Thoracic aorta (tissue), 2 donors: ENCODE results near the gene FKBP2. TPM values are rescaled to one million over a fixed set of nuclear protein-coding genes. Genes with fewer than 3 reads are reported as not detected.
"Not testable (repeated sequence)": the region's sequence is repeated elsewhere in the genome, so short reads cannot be mapped to it uniquely, and the experiment has no call there.

Source experiments
- ATAC-seq: fragments of 150-250 bp; one replicate; pipeline ENCODE4 v1.8.0; 2017; ENCODE audit warnings: low read depth; ENCODE audit not compliant: insufficient number of reproducible peaks, low FRiP score
- DNase-seq: peaks from one replicate; pipeline ENCODE4 v3.0.0-alpha.2; 2020; ENCODE audit warnings: low spot score
- H3K27ac ChIP-seq, 2 donors: fragments of 200-600 bp; sonication (generic); 1 replicate in 1 of 2; 2 replicates in 1 of 2; pipeline ENCODE4 v1.5.1; 2016; ENCODE audit warnings: mild to moderate bottlenecking in 2 of 2, moderate library complexity in 2 of 2
- H3K27me3 ChIP-seq: fragments of 200-600 bp; sonication (generic); replicated peaks from 2 replicates; pipeline ENCODE4 v1.6.0; 2016; ENCODE audit warnings: mild to moderate bottlenecking; ENCODE audit not compliant: insufficient read depth
- H3K36me3 ChIP-seq: fragments of 200-600 bp; sonication (generic); one replicate; pipeline ENCODE4 v1.5.1; 2016
- H3K4me1 ChIP-seq, 2 donors: fragments of 200-600 bp; sonication (generic); 1 replicate in 1 of 2; 2 replicates in 1 of 2; pipeline versions ENCODE4 v1.5.1 to v1.6.0; 2016; ENCODE audit warnings: low read depth in 2 of 2, mild to moderate bottlenecking in 1 of 2; ENCODE audit not compliant: control insufficient read depth in 1 of 2
- H3K4me3 ChIP-seq: fragments of 200-600 bp; sonication (generic); 2 replicates; pipeline ENCODE4 v1.5.1; 2016; ENCODE audit warnings: mild to moderate bottlenecking
- H3K9me3 ChIP-seq: fragments of 200-600 bp; sonication (generic); 2 replicates; pipeline ENCODE4 v1.5.1; 2016
- total RNA-seq, 2 donors: library from RNA; depleted of rRNA; stranded (reverse); fragments of >200 nt; gene quantifications; one replicate each; pipeline versions ENCODE4 v1.1.0 to v1.2.3, GENCODE V29; 2016
- TF ChIP-seq, protein P1 (sequence below): fragments of 200-600 bp; sonication (generic); IDR thresholded peaks from one replicate; pipeline ENCODE4 v1.5.1; 2019; ENCODE audit warnings: antibody characterized with exemption

The FKBP2 gene
- total RNA-seq, 2 donors from 2014 or later = 51.7 to 53.0 TPM

GRCh38 chr11:64245401-64245796 is 4.5 kb downstream of the FKBP2 start:
- H3K27ac ChIP-seq = peak overlapping the region; percentile 78 to 90
- H3K9me3 ChIP-seq = no peaks in the 10 kb centered on the region
- no peak for ATAC-seq
- H3K27me3 ChIP-seq = no peaks in the 10 kb centered on the region
- peaks cover 9% of the 10 kb centered on the region for H3K36me3 ChIP-seq
- H3K4me1 ChIP-seq = peaks cover 14 to 40% of the 10 kb centered on the region in 2 donors
- H3K4me3 ChIP-seq = peak overlapping the region; percentile 73
- DNase-seq = no peak
- TF ChIP-seq, protein P1, sequence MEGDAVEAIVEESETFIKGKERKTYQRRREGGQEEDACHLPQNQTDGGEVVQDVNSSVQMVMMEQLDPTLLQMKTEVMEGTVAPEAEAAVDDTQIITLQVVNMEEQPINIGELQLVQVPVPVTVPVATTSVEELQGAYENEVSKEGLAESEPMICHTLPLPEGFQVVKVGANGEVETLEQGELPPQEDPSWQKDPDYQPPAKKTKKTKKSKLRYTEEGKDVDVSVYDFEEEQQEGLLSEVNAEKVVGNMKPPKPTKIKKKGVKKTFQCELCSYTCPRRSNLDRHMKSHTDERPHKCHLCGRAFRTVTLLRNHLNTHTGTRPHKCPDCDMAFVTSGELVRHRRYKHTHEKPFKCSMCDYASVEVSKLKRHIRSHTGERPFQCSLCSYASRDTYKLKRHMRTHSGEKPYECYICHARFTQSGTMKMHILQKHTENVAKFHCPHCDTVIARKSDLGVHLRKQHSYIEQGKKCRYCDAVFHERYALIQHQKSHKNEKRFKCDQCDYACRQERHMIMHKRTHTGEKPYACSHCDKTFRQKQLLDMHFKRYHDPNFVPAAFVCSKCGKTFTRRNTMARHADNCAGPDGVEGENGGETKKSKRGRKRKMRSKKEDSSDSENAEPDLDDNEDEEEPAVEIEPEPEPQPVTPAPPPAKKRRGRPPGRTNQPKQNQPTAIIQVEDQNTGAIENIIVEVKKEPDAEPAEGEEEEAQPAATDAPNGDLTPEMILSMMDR = no peak

DNA sequence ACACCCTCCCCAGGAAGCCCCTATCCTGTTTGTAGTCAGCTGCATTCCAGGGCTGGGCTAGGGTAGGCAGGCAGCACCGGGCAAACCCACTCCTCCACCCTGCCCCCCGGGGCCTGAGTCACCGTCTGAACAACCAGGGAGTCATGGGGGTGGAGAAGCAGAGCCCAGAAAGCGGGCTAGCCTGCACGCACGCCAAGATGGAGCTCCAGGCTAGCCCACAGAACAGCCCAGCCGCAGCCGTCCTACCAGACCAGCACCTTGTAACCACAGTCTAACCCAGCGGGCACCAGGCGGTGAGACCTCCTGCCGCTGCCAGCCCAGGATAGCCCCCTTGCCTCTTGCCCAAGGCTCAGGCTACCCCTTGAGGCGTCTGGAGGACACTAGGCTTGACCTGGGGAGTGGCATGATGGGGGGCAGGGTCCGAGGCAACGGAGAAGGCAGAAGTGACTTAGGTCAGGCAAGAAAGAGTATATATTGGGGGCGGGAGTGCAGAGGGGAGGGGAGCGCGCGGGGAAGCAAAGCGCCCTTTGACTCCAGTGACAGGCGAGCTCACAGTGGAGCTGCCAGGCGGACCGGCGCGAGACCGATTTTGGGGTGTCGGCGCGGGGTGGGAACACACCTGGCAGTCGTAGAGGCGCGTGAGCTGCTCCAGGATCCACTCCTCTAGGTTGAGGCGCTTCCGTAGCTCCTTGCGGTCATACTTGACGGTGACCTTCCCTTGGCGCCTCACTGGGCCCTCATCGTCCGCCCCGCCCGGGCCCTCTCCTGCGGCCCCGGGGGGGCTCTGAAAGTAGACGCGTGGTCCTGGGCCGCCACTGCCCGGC is 5.1 kb downstream of the FKBP2 start:
- peak overlapping the region; percentile 78 to 90 for H3K27ac ChIP-seq
- H3K9me3 ChIP-seq = no peaks in the 10 kb centered on the region
- ATAC-seq = no peak
- peaks cover 19 to 44% of the 10 kb centered on the region in 2 donors for H3K4me1 ChIP-seq
- TF ChIP-seq, protein P1 = no peak
- peak; percentile 69 for DNase-seq
- H3K36me3 ChIP-seq = peaks cover 9% of the 10 kb centered on the region
- H3K27me3 ChIP-seq = no peaks in the 10 kb centered on the region
- peak overlapping the region; percentile 73 for H3K4me3 ChIP-seq

DNA sequence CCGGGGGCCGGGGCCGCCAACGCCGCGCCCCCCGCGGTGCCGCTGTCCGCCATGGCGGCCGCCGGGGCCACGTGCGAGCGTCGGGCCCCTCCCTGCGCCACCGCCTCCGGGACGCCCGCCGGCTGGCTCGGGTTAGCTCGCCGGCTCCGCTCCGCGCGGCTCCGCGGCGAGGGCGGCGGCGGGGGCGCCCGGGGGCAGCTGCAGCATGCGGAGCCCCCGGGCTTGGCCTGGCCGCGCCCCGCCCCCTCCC is 5.7 kb downstream of the FKBP2 start:
- not testable (repeated sequence) for ATAC-seq, H3K27me3 ChIP-seq, DNase-seq

GRCh38 chr11:64246871-64247728 is 6.2 kb downstream of the FKBP2 start, which contains the start of gene PPP1R14B:
Gene PPP1R14B (minus strand): TSS chr11:64246943. CDS start chr11:64246673, 270 bp downstream.
- Histone ChIP-seq H3K27ac (peak within 1 kb of the TSS; percentile 78 to 93), H3K36me3 (peaks cover 9% of the 10 kb centered on the region), H3K4me1 (peaks cover 20 to 47% of the 10 kb centered on the region in 2 donors), H3K4me3 (peak within 1 kb of the TSS; percentile 98), H3K9me3 (no peaks in the 10 kb centered on the region), H3K27me3 (no peaks in the 10 kb centered on the region)
- DNase-seq (peak; percentile 58), ATAC-seq (no peak)
- TF ChIP-seq, protein P1 = peak; percentile 11

More for the DNA sequence above, 5.7 kb downstream of the FKBP2 start:
- not testable (repeated sequence) for H3K9me3 ChIP-seq, H3K36me3 ChIP-seq
- Histone ChIP-seq H3K4me3 (peak overlapping the region; percentile 98), H3K4me1 (peaks cover 19 to 46% of the 10 kb centered on the region in 2 donors), H3K27ac (peak overlapping the region in 1 of 2 donors; percentile 93)

- TF ChIP-seq, protein P1 = no peak
- Histone ChIP-seq H3K9me3 (no peaks in the 10 kb centered on the region), H3K27ac (peak overlapping the region in 1 of 2 donors; percentile 93), H3K4me3 (peak overlapping the region; percentile 98), H3K36me3 (peaks cover 9% of the 10 kb centered on the region), H3K27me3 (no peaks in the 10 kb centered on the region), H3K4me1 (peaks cover 22 to 47% of the 10 kb centered on the region in 2 donors)
- ATAC-seq = no peak
- DNase-seq = no peak
Observed at GRCh38 chr11:64247729-64248531, 7.0 kb downstream of the FKBP2 start.
